Cardiac muscle cell (in vitro differentiated cells and primary cell): ENCODE results near the gene MYO1F. TPM values are rescaled to one million over a fixed set of nuclear protein-coding genes. Genes with fewer than 3 reads are reported as not detected.
"Not testable (repeated sequence)": the region's sequence is repeated elsewhere in the genome, so short reads cannot be mapped to it uniquely, and the experiment has no call there.

Experiments used
- DNase-seq, 2 donors: peaks; one replicate each; pipeline versions ENCODE4 v3.0.0 to v3.0.0-alpha.2; 2010 to 2017; ENCODE audit warnings: low read depth in 1 of 2, low spot score in 1 of 2
- H3K27ac ChIP-seq: fragments of 200-600 bp; sonication (generic); 2 replicates; pipeline ENCODE4 v1.5.1; 2016
- H3K27me3 ChIP-seq: fragments of 200-600 bp; sonication (generic); 2 replicates; pipeline ENCODE4 v1.6.0; 2016; ENCODE audit warnings: control low read depth
- H3K36me3 ChIP-seq: fragments of 200-600 bp; sonication (generic); 2 replicates; pipeline ENCODE4 v1.5.1; 2016; ENCODE audit warnings: control low read depth
- H3K4me1 ChIP-seq: fragments of 200-600 bp; sonication (generic); 2 replicates; pipeline ENCODE4 v1.8.1; 2017; ENCODE audit warnings: low read depth, mild to moderate bottlenecking, mixed run types
- H3K4me3 ChIP-seq: fragments of 200-600 bp; sonication (generic); 2 replicates; pipeline ENCODE4 v1.5.1; 2016; ENCODE audit warnings: mild to moderate bottlenecking
- H3K9me3 ChIP-seq: fragments of 200-600 bp; sonication (generic); 2 replicates; pipeline ENCODE4 v1.5.1; 2017; ENCODE audit warnings: low read depth, mild to moderate bottlenecking, control low read depth
- polyA plus RNA-seq: library from polyadenylated mRNA; unstranded; fragments of >200 nt; fragmentation: Nextera tagmentation; extraction: Ambion mirVana; gene quantifications from 2 replicates; pipeline ENCODE4 v1.2.1, GENCODE V29; 2016
- total RNA-seq: library from RNA; depleted of rRNA; stranded (reverse); fragments of >200 nt; gene quantifications from 2 replicates; pipeline ENCODE4 v1.2.3, GENCODE V29; 2016
- TF ChIP-seq, protein P1 (sequence below): IDR thresholded peaks from 2 replicates; pipeline ENCODE4 v1.5.1; 2012; ENCODE audit warnings: low read depth, mild to moderate bottlenecking, low read length

MYO1F gene
- total and polyA plus RNA-seq, 2 experiments from 2014 or later, result 0.03 to 1.5 TPM

- no peaks in the 10 kb centered on the region for H3K27me3 ChIP-seq
- no peak overlapping the region for H3K4me3 ChIP-seq
- no peaks in the 10 kb centered on the region for H3K36me3 ChIP-seq
- H3K4me1 ChIP-seq, result no peaks in the 10 kb centered on the region
- H3K27ac ChIP-seq, result no peak overlapping the region
- H3K9me3 ChIP-seq, result no peaks in the 10 kb centered on the region
- DNase-seq, result no peak
- TF ChIP-seq, protein P1, sequence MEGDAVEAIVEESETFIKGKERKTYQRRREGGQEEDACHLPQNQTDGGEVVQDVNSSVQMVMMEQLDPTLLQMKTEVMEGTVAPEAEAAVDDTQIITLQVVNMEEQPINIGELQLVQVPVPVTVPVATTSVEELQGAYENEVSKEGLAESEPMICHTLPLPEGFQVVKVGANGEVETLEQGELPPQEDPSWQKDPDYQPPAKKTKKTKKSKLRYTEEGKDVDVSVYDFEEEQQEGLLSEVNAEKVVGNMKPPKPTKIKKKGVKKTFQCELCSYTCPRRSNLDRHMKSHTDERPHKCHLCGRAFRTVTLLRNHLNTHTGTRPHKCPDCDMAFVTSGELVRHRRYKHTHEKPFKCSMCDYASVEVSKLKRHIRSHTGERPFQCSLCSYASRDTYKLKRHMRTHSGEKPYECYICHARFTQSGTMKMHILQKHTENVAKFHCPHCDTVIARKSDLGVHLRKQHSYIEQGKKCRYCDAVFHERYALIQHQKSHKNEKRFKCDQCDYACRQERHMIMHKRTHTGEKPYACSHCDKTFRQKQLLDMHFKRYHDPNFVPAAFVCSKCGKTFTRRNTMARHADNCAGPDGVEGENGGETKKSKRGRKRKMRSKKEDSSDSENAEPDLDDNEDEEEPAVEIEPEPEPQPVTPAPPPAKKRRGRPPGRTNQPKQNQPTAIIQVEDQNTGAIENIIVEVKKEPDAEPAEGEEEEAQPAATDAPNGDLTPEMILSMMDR, result no peak
These were observed 9.6 kb downstream of the MYO1F start for GRCh38 chr19:8567522-8568172.

GRCh38 chr19:8566855-8567254 lies 10.4 kb downstream of the MYO1F start:
- H3K4me3 ChIP-seq, result no peak overlapping the region
- no peaks in the 10 kb centered on the region for H3K4me1 ChIP-seq
- DNase-seq, result peak in 1 of 2 donors; percentile 41
- H3K36me3 ChIP-seq, result no peaks in the 10 kb centered on the region
- H3K27ac ChIP-seq, result no peak overlapping the region
- H3K9me3 ChIP-seq, result no peaks in the 10 kb centered on the region
- no peaks in the 10 kb centered on the region for H3K27me3 ChIP-seq
- TF ChIP-seq, protein P1, result no peak

DNA sequence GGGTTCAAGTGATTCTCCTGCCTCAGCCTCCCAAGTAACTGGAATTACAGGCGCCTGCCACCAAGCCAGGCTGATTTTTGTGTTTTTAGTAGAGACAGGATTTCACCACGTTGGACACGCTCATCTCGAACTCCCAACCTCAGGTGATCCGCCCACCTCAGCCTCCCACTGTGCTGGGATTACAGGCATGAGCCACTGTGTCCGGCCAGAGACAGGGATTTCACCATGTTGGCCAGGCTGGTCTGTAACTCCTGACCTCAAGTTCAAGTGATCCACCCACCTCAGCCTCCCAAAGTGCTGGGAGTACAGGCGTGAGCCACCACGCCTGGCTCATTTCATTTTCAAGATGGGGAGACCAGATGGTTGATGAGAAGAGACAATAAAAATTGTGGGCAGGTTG lies 12.4 kb downstream of the MYO1F start:
- not testable (repeated sequence) for DNase-seq, H3K27me3 ChIP-seq, H3K4me1 ChIP-seq, H3K4me3 ChIP-seq, H3K36me3 ChIP-seq, H3K27ac ChIP-seq, H3K9me3 ChIP-seq

DNA sequence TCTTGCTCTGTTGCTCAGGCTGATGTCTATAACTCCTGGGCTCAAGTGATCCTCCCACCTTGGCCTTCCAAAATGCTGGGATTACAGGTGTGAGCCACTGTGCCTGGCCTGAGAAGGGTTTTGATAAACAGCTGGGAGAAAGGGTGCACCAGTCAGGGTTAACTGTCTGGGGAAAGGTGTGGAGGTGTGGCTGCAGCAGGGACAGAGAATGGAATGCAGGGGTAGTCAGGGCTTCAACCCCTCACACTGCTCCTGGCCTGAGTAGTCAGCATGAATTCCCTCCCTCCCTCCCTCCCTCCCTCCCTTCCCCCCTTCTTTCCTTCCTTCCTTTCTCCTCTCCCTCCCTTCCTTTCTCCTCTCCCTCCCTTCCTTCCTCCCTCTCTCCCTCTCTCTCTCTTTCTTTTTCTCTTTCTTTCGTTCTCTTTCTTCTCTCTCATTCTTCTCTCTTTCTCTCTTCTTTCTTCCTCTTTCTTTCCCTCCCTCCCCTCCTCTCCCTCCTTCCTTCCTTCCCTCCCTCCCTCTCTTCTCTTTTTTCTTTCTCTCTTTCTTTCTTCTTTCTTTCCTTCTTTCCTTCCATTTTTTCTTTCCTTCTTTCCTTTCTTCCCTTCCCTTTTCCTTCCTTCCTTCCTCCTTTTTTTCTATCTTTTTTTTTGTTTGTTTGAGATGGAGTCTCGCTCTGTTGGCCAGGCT lies 16.0 kb downstream of the MYO1F start:
- Histone ChIP-seq H3K36me3 (no peaks in the 10 kb centered on the region), H3K27ac (no peak overlapping the region), H3K4me1 (no peaks in the 10 kb centered on the region), H3K9me3 (no peaks in the 10 kb centered on the region), H3K27me3 (no peaks in the 10 kb centered on the region), H3K4me3 (no peak overlapping the region)
- DNase-seq, result no peak
- TF ChIP-seq, protein P1, result no peak

GRCh38 chr19:8558325-8558724 lies 18.9 kb downstream of the MYO1F start:
- H3K4me3 ChIP-seq, result no peak overlapping the region
- no peaks in the 10 kb centered on the region for H3K9me3 ChIP-seq
- H3K27me3 ChIP-seq, result no peaks in the 10 kb centered on the region
- no peaks in the 10 kb centered on the region for H3K4me1 ChIP-seq
- TF ChIP-seq, protein P1, result no peak
- no peak for DNase-seq
- H3K27ac ChIP-seq, result no peak overlapping the region
- H3K36me3 ChIP-seq, result no peaks in the 10 kb centered on the region

DNA sequence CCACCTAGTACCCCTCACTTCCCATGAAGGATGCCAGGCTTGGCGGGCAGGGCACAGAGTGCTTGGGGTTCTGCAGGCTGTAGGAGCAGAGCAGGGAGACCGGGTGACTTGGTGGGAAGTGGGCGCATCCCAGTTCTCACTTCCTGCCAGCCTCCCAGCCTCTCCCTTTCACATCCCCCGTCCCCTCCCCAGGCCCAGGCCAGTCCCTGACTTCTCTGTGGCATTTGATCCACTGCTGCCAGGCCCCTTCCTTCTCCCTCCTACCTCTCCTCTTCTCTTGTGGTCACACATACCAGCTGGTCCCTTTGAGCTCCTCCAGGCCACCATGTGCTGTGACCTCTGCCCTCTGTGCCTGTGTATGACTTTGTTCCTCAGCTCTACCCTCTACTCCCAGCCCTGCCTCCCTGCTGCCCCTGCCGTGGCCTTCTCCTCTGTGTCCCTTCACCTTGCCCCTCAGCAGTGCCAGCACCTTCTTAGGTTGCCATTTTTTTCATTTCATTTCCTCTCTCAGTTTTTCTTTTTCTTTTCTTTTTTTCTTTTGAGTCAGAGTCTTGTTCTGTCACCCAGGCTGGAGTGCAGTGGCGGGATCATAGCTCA lies 19.5 kb downstream of the MYO1F start:
- no peak overlapping the region for H3K27ac ChIP-seq
- TF ChIP-seq, protein P1, result no peak

DNA sequence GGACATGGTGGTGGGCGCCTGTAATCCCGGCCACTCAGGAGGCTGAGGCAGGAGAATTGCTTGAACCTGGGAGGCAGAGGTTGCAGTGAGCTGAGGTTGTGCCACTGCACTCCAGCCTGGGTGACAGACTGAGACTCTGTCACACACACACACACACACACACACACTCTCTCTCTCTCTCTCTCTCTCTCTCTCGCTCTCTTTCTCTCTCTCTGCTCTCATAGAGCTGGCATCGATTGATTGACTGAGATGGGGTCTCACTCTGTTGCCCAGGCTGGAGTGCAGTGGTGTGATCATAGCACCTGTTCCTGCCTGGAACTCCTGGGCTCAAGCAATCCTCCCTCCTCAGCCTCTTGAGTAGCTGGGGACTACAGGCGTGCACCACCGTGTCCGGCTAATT lies 23.5 kb downstream of the MYO1F start:
- H3K27me3 ChIP-seq, H3K36me3 ChIP-seq, H3K4me3 ChIP-seq, DNase-seq, H3K27ac ChIP-seq, H3K9me3 ChIP-seq, H3K4me1 ChIP-seq: not testable (repeated sequence)

More for the DNA sequence above, 19.5 kb downstream of the MYO1F start:
- H3K36me3 ChIP-seq, result no peaks in the 10 kb centered on the region
- H3K4me1 ChIP-seq, result no peaks in the 10 kb centered on the region
- H3K27me3 ChIP-seq, result no peaks in the 10 kb centered on the region
- H3K9me3 ChIP-seq, result no peaks in the 10 kb centered on the region
- H3K4me3 ChIP-seq, result no peak overlapping the region
- no peak for DNase-seq
